ENCODE measurements around the gene PRX. TPM values are rescaled to one million over a fixed set of nuclear protein-coding genes. Genes with fewer than 3 reads are reported as not detected.

Gene PRX
- total and polyA plus RNA-seq, 9 of the 15 experiments (the other 6 are each of a cell fraction or from before 2014, with no cell fraction given), result 0.65 to 3.5 (median 1.7) TPM; not detected in 2

DNA sequence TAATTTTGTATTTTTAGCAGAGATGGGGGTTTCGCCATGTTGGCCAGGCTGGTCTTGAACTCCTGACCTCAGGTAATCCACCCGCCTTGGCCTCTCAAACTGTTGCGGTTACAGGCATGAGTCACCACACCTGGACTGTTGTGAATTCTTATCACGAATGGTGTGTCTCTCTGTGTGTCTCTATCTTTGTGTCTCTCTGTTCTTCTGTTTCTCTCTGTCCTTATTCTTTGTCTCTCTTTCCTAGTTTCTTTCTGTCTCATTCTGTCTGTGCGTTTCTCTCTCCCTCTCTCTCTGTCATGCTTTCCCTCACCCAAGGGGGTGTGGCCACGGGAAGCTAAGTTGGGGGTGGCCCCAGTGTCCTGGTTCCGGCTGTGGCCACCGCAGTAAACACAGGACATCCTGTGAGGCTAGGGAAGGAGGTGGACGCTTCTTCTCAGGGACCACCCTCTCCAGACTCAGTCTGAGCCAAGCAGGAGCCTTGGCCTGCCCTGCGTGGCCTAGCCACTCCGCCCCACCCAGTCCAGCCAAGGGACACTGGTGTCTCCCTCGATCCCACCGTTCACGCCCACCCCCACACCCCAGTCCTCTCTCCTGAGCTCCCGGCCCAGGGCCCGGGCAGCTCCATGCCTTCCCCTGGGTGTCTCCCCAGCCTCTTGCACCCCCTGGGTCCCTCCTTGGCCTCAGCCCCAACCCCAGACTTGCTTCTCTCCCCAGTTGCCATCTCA, 3.9 kb upstream of the PRX start (continued):
- TF ChIP-seq, protein P1, sequence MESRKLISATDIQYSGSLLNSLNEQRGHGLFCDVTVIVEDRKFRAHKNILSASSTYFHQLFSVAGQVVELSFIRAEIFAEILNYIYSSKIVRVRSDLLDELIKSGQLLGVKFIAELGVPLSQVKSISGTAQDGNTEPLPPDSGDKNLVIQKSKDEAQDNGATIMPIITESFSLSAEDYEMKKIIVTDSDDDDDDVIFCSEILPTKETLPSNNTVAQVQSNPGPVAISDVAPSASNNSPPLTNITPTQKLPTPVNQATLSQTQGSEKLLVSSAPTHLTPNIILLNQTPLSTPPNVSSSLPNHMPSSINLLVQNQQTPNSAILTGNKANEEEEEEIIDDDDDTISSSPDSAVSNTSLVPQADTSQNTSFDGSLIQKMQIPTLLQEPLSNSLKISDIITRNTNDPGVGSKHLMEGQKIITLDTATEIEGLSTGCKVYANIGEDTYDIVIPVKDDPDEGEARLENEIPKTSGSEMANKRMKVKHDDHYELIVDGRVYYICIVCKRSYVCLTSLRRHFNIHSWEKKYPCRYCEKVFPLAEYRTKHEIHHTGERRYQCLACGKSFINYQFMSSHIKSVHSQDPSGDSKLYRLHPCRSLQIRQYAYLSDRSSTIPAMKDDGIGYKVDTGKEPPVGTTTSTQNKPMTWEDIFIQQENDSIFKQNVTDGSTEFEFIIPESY (CRISPR knock-in tag; IDR thresholded peaks at IDR 0.05), result no peak
- TF ChIP-seq, protein P2, sequence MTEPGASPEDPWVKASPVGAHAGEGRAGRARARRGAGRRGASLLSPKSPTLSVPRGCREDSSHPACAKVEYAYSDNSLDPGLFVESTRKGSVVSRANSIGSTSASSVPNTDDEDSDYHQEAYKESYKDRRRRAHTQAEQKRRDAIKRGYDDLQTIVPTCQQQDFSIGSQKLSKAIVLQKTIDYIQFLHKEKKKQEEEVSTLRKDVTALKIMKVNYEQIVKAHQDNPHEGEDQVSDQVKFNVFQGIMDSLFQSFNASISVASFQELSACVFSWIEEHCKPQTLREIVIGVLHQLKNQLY (CRISPR knock-in tag; conservative IDR thresholded peaks at IDR 0.05), result no peak
- TF ChIP-seq, protein P3, sequence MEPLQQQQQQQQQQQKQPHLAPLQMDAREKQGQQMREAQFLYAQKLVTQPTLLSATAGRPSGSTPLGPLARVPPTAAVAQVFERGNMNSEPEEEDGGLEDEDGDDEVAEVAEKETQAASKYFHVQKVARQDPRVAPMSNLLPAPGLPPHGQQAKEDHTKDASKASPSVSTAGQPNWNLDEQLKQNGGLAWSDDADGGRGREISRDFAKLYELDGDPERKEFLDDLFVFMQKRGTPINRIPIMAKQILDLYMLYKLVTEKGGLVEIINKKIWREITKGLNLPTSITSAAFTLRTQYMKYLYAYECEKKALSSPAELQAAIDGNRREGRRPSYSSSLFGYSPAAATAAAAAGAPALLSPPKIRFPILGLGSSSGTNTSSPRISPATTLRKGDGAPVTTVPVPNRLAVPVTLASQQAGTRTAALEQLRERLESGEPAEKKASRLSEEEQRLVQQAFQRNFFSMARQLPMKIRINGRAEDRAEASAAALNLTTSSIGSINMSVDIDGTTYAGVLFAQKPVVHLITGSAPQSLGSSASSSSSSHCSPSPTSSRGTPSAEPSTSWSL (CRISPR knock-in tag; IDR thresholded peaks at IDR 0.05; ENCODE audit: borderline replicate concordance), result 0 out of 2 replicates have a peak, but pooled peaks have one; percentile 27
- TF ChIP-seq SIN3B (IDR thresholded peaks at IDR 0.05; ENCODE audit: low read depth) (no peak), ZNF354B (CRISPR knock-in tag; IDR thresholded peaks at IDR 0.05) (no peak), ELF4 (CRISPR knock-in tag; IDR thresholded peaks at IDR 0.05) (0 out of 2 replicates have a peak, but pooled peaks have one; percentile 36), ZEB2 (IDR thresholded peaks at IDR 0.05) (peak; percentile 99), KLF13 (tag; IDR thresholded peaks at IDR 0.05; ENCODE audit: borderline replicate concordance, low read depth) (peak; percentile 65; the same call in 1 of the 2 replicates), ZFX (CRISPR knock-in tag; IDR thresholded peaks at IDR 0.05) (peak; percentile 59), CCNT2 (IDR thresholded peaks at IDR 0.05; ENCODE audit: borderline replicate concordance, extremely low read depth, insufficient read length, low read depth, low read length) (no peak), FOXA3 (CRISPR knock-in tag; conservative IDR thresholded peaks at IDR 0.05 in 1 of 2, IDR thresholded peaks at IDR 0.05 in 1 of 2) (peak in 1 of 2 experiments; percentile 56; a peak in 1 of 4 replicates), TCF3 (CRISPR knock-in tag; IDR thresholded peaks at IDR 0.05) (peak; percentile 69), SMAD4 (CRISPR knock-in tag; conservative IDR thresholded peaks at IDR 0.05) (peak; percentile 57), CBFA2T2 (conservative IDR thresholded peaks at IDR 0.05) (peak; percentile 77), TEAD2 (tag; IDR thresholded peaks at IDR 0.05) (no peak), NRF1 (conservative IDR thresholded peaks at IDR 0.05 in 1 of 2, IDR thresholded peaks at IDR 0.05 in 1 of 2) (peak in 1 of 2 experiments; percentile 19; a peak in 1 of 4 replicates), CBX3 (IDR thresholded peaks at IDR 0.05; ENCODE audit: borderline replicate concordance in 1 of 2, low read length in 2 of 2) (0 out of 3 replicates have a peak, but pooled peaks of 1 of the 2 experiments have one; percentile 12), HDAC2 (IDR thresholded peaks at IDR 0.05) (peak; percentile 80)
- TF ChIP-seq, protein P4, sequence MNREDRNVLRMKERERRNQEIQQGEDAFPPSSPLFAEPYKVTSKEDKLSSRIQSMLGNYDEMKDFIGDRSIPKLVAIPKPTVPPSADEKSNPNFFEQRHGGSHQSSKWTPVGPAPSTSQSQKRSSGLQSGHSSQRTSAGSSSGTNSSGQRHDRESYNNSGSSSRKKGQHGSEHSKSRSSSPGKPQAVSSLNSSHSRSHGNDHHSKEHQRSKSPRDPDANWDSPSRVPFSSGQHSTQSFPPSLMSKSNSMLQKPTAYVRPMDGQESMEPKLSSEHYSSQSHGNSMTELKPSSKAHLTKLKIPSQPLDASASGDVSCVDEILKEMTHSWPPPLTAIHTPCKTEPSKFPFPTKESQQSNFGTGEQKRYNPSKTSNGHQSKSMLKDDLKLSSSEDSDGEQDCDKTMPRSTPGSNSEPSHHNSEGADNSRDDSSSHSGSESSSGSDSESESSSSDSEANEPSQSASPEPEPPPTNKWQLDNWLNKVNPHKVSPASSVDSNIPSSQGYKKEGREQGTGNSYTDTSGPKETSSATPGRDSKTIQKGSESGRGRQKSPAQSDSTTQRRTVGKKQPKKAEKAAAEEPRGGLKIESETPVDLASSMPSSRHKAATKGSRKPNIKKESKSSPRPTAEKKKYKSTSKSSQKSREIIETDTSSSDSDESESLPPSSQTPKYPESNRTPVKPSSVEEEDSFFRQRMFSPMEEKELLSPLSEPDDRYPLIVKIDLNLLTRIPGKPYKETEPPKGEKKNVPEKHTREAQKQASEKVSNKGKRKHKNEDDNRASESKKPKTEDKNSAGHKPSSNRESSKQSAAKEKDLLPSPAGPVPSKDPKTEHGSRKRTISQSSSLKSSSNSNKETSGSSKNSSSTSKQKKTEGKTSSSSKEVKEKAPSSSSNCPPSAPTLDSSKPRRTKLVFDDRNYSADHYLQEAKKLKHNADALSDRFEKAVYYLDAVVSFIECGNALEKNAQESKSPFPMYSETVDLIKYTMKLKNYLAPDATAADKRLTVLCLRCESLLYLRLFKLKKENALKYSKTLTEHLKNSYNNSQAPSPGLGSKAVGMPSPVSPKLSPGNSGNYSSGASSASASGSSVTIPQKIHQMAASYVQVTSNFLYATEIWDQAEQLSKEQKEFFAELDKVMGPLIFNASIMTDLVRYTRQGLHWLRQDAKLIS (CRISPR knock-in tag; IDR thresholded peaks at IDR 0.05), result no peak
